ENCODE data around the gene M1AP.

GRCh38 chr2:74671479-74671878, 23.3 kb upstream of the M1AP start:
- no peak for TF ChIP-seq POLR2A (IDR thresholded peaks at IDR 0.05)
- no peak for TF ChIP-seq CTCF (IDR thresholded peaks at IDR 0.05)
